BLaER1 (cell line): ENCODE results near the gene SNAPC4.
A peak's percentile ranks its signal among the peaks of the same experiment; 100 is the strongest.

Experiments
- H3K27ac ChIP-seq: shearing (Covaris generic); formaldehyde crosslinking; 2 replicates; pipeline ENCODE4 v1.8.1; 2022
- H3K27me3 ChIP-seq: shearing (Covaris generic); formaldehyde crosslinking; 2 replicates; pipeline ENCODE4 v1.8.1; 2022
- H3K36me3 ChIP-seq: shearing (Covaris generic); formaldehyde crosslinking; 2 replicates; pipeline ENCODE4 v1.8.1; 2022
- H3K4me1 ChIP-seq: shearing (Covaris generic); formaldehyde crosslinking; 2 replicates; pipeline ENCODE4 v1.8.1; 2022
- H3K4me2 ChIP-seq: shearing (Covaris generic); formaldehyde crosslinking; 2 replicates; pipeline ENCODE4 v1.8.1; 2022
- H3K4me3 ChIP-seq: shearing (Covaris generic); formaldehyde crosslinking; 2 replicates; pipeline ENCODE4 v1.8.1; 2022
- H3K9ac ChIP-seq: shearing (Covaris generic); formaldehyde crosslinking; 2 replicates; pipeline ENCODE4 v1.8.1; 2022
- H3K9me3 ChIP-seq: shearing (Covaris generic); formaldehyde crosslinking; 2 replicates; pipeline ENCODE4 v1.8.1; 2022
- H4K20me1 ChIP-seq: shearing (Covaris generic); formaldehyde crosslinking; 2 replicates; pipeline ENCODE4 v1.8.1; 2022
- Cebpa-rat ChIP-seq: shearing (Covaris generic); IDR thresholded peaks from 2 replicates; pipeline ENCODE4 v1.8.1; 2022

SNAPC4 gene

DNA sequence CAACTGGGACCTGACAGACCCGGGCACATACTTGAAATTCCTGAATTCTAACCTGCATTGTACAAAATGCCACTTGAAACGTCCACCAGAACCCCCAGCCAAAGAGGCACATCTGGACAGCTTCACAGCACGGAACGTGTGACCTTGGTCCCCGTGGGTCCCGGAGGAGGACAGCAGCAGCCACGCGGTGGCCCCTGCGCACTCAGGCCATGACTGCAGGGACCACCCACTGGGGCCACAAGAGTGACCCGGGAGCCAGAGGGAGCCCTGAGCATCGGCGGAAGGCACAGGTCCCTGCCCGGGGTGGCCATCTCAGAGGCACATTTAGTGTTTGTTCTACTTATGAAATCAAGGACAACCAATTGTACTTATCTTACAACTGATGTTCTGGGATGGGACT lies 2.1 kb upstream of the SNAPC4 start:
- no peak overlapping the region for H3K4me2 ChIP-seq
- H4K20me1 ChIP-seq = peaks cover 42% of the 10 kb centered on the region
- H3K27ac ChIP-seq = no peak overlapping the region
- H3K9me3 ChIP-seq = no peaks in the 10 kb centered on the region
- H3K9ac ChIP-seq = peak overlapping the region; percentile 40; the same call in 1 of the 2 replicates
- peaks cover 51% of the 10 kb centered on the region for H3K4me1 ChIP-seq
- peaks cover 73% of the 10 kb centered on the region for H3K36me3 ChIP-seq
- no peak for TF ChIP-seq Cebpa-rat
- no peaks in the 10 kb centered on the region for H3K27me3 ChIP-seq
- no peak overlapping the region for H3K4me3 ChIP-seq

DNA sequence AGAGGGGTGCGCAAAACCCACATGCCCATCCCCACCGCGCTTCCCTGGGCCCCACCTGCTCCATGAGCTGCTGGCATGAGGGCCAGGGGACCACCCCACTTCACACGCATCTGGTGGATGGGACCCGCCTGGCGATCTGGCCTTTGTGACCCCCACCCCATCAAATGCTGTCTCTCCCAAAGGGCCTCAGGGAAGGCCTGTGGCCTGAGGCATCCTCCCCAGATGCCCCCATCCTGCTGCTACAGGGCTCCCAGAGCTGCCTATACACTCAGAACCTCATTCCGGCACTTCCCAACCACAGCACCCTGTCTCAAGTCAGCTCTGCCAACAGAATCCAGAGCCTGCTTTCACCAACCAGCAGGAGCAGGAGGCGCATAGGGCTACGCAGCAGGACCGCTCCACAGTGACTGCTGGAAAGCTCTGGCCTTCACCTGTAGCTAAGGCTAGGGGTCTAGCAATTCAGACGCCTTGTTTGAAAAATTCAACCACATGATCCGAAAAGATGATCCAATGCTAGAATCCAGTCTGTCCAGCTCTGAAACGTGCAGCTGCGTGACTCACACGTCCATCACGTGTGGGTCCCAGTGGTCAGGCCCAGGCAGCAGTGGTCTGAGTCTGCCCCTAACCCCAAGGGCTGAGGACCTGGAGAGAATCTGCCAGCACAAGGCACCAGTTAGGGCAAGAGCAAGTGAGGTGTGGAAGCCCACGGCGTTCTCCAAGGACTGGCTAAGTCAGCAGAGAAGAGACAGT lies 1.4 kb upstream of the SNAPC4 start:
- peaks cover 42% of the 10 kb centered on the region for H4K20me1 ChIP-seq
- H3K27me3 ChIP-seq = no peaks in the 10 kb centered on the region
- H3K4me2 ChIP-seq = no peak overlapping the region
- peaks cover 73% of the 10 kb centered on the region for H3K36me3 ChIP-seq
- peaks cover 51% of the 10 kb centered on the region for H3K4me1 ChIP-seq
- H3K27ac ChIP-seq = peak overlapping the region; percentile 57; the same call in 1 of the 2 replicates
- H3K4me3 ChIP-seq = no peak overlapping the region
- peak overlapping the region; percentile 40 for H3K9ac ChIP-seq
- TF ChIP-seq Cebpa-rat = no peak
- H3K9me3 ChIP-seq = no peaks in the 10 kb centered on the region

DNA sequence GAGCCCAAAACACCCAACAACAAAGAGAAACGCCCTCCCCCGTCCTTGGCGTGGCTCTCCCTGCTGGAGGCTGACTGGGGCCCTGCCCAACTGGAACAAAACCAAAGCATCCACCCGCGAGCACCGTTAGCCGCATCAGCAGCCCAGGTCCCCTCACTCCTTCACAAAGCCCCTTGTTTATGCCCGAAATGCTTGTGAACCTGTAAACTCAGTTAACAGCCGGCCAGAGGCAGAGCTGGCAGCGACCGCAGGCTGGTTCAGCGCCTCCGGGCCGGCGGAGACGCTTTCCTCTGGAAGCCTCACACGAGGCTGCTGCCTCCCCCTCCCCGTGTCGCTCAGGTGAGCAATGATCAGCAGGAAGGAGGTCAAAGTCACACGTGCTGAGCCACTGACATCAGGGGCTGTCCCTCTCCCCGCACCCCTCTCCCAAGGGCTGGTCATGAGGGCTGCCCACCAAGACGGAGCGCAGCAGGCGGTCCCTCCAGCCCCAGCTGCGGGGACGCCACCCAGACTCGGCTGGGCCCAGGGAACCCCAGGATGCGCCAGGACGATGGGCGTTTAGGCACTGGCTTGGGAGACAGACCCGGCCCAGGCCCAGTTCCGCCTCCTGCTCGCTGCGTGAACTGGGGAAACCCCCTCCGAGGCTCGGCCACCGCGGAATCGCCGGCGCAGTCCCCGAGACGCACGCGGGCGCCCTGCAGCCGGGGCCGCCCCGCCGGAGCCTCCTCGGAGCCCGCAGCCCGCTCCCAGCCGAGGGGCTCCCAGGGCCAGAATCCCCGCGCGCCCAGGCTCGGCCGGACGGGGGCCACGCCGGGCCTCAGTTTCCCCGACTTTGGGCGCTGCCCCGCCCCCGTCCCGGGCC lies 563 bp downstream of the SNAPC4 start:
- Histone ChIP-seq H3K27ac (peak overlapping the region; percentile 79), H3K9ac (peak overlapping the region; percentile 88), H3K4me2 (peak overlapping the region; percentile 93), H3K4me1 (peaks cover 32% of the 10 kb centered on the region), H3K4me3 (peak overlapping the region; percentile 96), H3K9me3 (no peaks in the 10 kb centered on the region), H3K27me3 (no peaks in the 10 kb centered on the region), H4K20me1 (peaks cover 30% of the 10 kb centered on the region), H3K36me3 (peaks cover 74% of the 10 kb centered on the region)
- no peak for TF ChIP-seq Cebpa-rat

DNA sequence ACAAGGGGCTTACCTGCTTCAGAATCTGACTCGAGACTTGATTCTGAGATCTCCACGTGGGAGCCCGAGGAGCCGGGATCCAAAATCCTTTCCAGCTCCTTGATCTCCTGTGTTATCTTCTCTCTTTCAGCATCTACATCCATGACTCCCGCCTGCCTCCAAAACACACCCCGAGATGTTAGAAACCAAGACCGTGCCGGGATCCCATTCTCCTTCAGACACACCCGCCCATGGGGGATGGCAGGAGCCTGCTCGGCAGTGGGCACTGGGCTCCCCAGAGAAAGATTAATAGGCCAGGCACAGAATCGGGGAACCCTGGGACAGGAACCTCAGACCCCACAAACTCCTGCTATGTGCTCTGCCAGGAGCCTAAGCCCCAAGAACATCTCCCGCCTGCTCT lies 1.7 kb downstream of the SNAPC4 start:
- peak overlapping the region; percentile 93 for H3K4me2 ChIP-seq
- TF ChIP-seq Cebpa-rat = no peak
- peak overlapping the region; percentile 88 for H3K9ac ChIP-seq
- peaks cover 35% of the 10 kb centered on the region for H4K20me1 ChIP-seq
- H3K36me3 ChIP-seq = peaks cover 74% of the 10 kb centered on the region
- no peaks in the 10 kb centered on the region for H3K27me3 ChIP-seq
- H3K4me3 ChIP-seq = peak overlapping the region; percentile 96; the same call in 1 of the 2 replicates
- H3K27ac ChIP-seq = no peak overlapping the region
- H3K4me1 ChIP-seq = peaks cover 21% of the 10 kb centered on the region
- no peaks in the 10 kb centered on the region for H3K9me3 ChIP-seq

DNA sequence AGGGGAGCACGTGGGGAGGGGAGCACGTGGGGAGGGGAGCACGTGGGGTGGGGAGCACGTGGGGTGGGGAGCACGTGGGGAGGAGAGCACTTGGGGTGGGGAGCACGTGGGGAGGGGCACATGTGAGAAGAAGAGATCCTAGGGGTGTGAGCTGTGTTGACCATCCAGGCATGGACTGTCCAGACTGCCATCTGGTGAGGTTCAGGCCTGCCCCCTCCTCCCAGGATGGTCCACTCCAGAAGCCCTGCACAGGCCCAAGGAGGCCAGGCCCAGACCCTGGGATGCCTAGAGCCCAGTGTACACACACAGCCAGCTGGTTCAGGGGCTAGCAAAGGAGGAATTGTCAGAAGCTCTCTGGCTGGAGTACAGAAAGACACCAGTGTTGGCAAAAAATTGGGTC lies 2.3 kb downstream of the SNAPC4 start:
- H3K27ac ChIP-seq = no peak overlapping the region
- peaks cover 41% of the 10 kb centered on the region for H4K20me1 ChIP-seq
- H3K9me3 ChIP-seq = no peaks in the 10 kb centered on the region
- no peak overlapping the region for H3K4me2 ChIP-seq
- no peaks in the 10 kb centered on the region for H3K27me3 ChIP-seq
- peaks cover 20% of the 10 kb centered on the region for H3K4me1 ChIP-seq
- H3K9ac ChIP-seq = 0 out of 2 replicates have a peak overlapping the region, but pooled peaks have one; percentile 88
- peaks cover 80% of the 10 kb centered on the region for H3K36me3 ChIP-seq
- no peak for TF ChIP-seq Cebpa-rat
- no peak overlapping the region for H3K4me3 ChIP-seq

DNA sequence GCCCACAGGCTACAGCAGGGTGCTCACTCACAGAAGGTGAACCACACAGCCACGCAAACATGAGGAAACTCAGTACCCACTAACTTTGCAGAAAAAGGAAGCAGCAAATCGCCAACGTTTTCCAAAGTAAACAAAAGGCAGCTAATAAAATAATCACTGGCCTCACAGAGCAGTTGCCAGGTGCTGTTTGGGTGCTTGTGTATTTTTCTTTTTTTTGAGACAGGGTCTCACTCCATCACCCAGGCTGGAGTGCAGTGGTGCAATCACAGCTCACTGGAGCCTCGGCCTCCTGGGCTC lies 3.8 kb downstream of the SNAPC4 start:
- H3K4me3 ChIP-seq = no peak overlapping the region
- H3K4me2 ChIP-seq = no peak overlapping the region
- no peak overlapping the region for H3K27ac ChIP-seq
- no peaks in the 10 kb centered on the region for H3K9me3 ChIP-seq
- peaks cover 80% of the 10 kb centered on the region for H3K36me3 ChIP-seq
- H3K4me1 ChIP-seq = peaks cover 20% of the 10 kb centered on the region
- no peaks in the 10 kb centered on the region for H3K27me3 ChIP-seq
- no peak overlapping the region for H3K9ac ChIP-seq
- H4K20me1 ChIP-seq = peaks cover 56% of the 10 kb centered on the region
- no peak for TF ChIP-seq Cebpa-rat

DNA sequence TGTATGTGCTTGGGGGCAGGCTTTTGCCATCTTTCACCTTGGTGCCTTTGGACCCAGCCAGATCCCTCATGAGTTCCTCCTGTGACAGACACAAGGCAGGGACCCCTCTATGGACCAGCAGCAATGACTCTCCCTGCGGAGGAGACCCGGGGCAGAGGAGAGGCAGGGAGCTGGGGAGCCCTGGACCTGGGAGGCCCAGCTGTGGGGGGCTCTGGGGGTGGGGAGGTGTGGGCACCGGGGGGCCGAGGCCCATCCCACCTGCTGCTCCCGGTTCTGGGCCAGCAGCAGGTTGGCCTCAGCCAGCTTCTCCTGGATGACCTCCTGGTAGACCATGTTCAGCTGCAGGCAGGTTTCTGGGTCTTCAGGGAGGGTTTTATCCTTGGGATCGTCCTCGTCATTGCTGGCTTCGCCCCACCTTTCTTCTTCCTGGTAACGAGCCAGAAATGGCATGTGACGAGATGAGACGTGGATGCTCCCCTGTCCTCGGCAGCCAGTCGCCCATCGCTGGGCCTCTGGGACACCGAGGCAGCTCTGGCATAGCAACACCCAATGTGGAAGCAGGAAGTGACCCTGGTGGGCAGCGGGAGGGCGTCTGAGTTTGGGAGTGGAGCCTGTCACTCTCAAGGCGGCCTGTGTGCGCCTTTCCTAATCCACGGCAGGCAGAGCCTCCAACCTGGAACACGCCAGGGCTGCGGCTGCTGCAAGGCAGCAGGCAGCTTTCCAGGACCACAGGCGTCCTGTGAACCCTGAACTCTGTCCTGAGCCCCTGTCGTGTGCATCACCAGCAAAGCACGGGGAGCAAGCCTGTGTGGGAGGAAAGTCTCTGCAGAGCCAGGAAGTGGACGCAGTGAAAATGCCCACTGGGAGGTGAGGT lies 4.4 kb downstream of the SNAPC4 start:
- Histone ChIP-seq H3K4me3 (no peak overlapping the region), H3K9me3 (no peaks in the 10 kb centered on the region), H3K4me2 (no peak overlapping the region), H3K4me1 (peaks cover 18% of the 10 kb centered on the region), H4K20me1 (peaks cover 57% of the 10 kb centered on the region), H3K27ac (no peak overlapping the region), H3K36me3 (peaks cover 80% of the 10 kb centered on the region), H3K9ac (no peak overlapping the region), H3K27me3 (no peaks in the 10 kb centered on the region)
- no peak for TF ChIP-seq Cebpa-rat

DNA sequence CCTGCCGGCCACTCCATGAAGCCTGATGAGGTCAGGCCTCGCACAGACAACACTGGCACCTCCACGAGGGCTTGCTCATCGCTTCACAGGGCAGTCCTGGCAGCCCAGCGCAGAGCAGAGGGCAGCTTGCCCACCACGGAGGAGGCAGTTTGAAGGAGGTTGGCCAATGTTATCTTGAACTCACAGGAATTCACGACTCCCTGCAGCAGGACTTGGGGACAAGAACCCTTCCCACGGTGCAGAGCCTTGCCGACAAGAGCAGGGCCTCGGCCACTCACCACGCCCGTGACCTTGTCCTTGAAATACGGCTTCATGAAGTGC lies 5.0 kb downstream of the SNAPC4 start:
- Histone ChIP-seq H4K20me1 (peaks cover 57% of the 10 kb centered on the region), H3K9me3 (no peaks in the 10 kb centered on the region), H3K27ac (no peak overlapping the region), H3K4me2 (no peak overlapping the region), H3K36me3 (peaks cover 86% of the 10 kb centered on the region), H3K9ac (no peak overlapping the region), H3K4me3 (no peak overlapping the region), H3K27me3 (no peaks in the 10 kb centered on the region), H3K4me1 (peaks cover 13% of the 10 kb centered on the region)
- no peak for TF ChIP-seq Cebpa-rat

DNA sequence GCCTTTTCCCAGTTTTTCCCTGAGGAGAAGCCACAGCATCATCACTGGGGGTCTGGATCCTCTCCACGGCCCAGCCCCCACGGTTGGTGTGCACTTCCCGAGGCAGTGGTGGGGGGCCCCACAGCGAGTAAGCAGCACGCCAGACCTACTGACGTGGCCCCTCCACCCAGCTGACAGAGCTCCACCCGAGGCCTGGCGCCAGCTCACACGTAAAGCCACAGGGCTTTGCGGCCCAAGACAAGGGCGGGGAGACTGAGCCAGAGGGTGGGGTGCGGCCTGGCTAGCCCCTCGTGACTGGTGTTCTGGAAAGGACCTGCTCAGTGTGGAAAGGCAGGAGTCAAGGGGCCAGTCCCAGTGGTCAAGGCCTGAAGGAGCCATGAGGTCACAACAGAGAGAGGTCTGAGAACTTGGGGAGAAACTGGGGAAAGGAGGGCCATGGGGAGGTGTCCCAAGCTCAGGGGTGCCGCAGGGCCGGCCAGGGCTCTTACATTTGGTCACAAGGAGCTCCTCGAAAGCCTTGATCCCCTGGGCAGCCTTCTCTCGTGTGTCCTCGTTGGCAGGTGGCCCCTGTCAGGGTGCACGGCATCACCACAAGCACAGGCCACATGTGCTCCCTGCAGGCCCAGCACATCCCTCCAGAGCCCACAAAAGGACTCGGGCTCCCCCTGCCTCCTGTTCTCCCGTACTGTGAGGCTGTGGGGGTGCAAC lies 5.5 kb downstream of the SNAPC4 start:
- H3K9ac ChIP-seq = no peak overlapping the region
- no peak overlapping the region for H3K4me3 ChIP-seq
- no peaks in the 10 kb centered on the region for H3K9me3 ChIP-seq
- H3K27ac ChIP-seq = no peak overlapping the region
- no peaks in the 10 kb centered on the region for H3K27me3 ChIP-seq
- peaks cover 91% of the 10 kb centered on the region for H3K36me3 ChIP-seq
- peaks cover 13% of the 10 kb centered on the region for H3K4me1 ChIP-seq
- H4K20me1 ChIP-seq = peaks cover 56% of the 10 kb centered on the region
- no peak overlapping the region for H3K4me2 ChIP-seq
- TF ChIP-seq Cebpa-rat = no peak
